ENCODE results near the gene CREB3L2.

CREB3L2 gene

GRCh38 chr7:138008588-138009349, 6.9 kb upstream of the CREB3L2 start:
- peak; percentile 65 for DNase-seq

GRCh38 chr7:138008019-138008587, 6.2 kb upstream of the CREB3L2 start:
- DNase-seq: no peak

- DNase-seq: no peak
These were observed 4.2 kb upstream of the CREB3L2 start for GRCh38 chr7:138006106-138006505.

- no peak for DNase-seq
These were observed 3.0 kb upstream of the CREB3L2 start for GRCh38 chr7:138004936-138005335.

- DNase-seq: no peak
These were observed 2.2 kb upstream of the CREB3L2 start for GRCh38 chr7:138004046-138004445.

GRCh38 chr7:138002828-138003189, 923 bp upstream of the CREB3L2 start:
- no peak for DNase-seq

GRCh38 chr7:138002096-138002827, 376 bp upstream of the CREB3L2 start:
- DNase-seq: peak; percentile 99

- no peak for DNase-seq
These were observed 1.7 kb downstream of the CREB3L2 start for GRCh38 chr7:138000081-138000701.

- DNase-seq: no peak
These were observed 2.3 kb downstream of the CREB3L2 start for GRCh38 chr7:137999496-138000080.

- no peak for DNase-seq
These were observed 3.6 kb downstream of the CREB3L2 start for GRCh38 chr7:137998250-137998649.

- no peak for DNase-seq
These were observed 5.0 kb downstream of the CREB3L2 start for GRCh38 chr7:137996871-137997270.

GRCh38 chr7:137996386-137996851, 5.5 kb downstream of the CREB3L2 start:
- no peak for DNase-seq

- no peak for DNase-seq
These were observed 7.7 kb downstream of the CREB3L2 start for GRCh38 chr7:137994216-137994615.

GRCh38 chr7:137993395-137993743, 8.5 kb downstream of the CREB3L2 start:
- no peak for DNase-seq

- no peak for DNase-seq
These were observed 9.1 kb downstream of the CREB3L2 start for GRCh38 chr7:137992550-137993394.

GRCh38 chr7:137992104-137992549, 9.8 kb downstream of the CREB3L2 start:
- no peak for DNase-seq

- no peak for DNase-seq
These were observed 11.5 kb downstream of the CREB3L2 start for GRCh38 chr7:137990251-137990941.

GRCh38 chr7:137989590-137989989, 12.3 kb downstream of the CREB3L2 start:
- DNase-seq: no peak

GRCh38 chr7:137989094-137989493, 12.8 kb downstream of the CREB3L2 start:
- no peak for DNase-seq

GRCh38 chr7:137987968-137988367, 13.9 kb downstream of the CREB3L2 start:
- DNase-seq: no peak

- DNase-seq: no peak
These were observed 14.3 kb downstream of the CREB3L2 start for GRCh38 chr7:137987563-137987962.

- no peak for DNase-seq
These were observed 14.9 kb downstream of the CREB3L2 start for GRCh38 chr7:137987018-137987349.
